Lower leg skin (tissue), 3 donors: ENCODE measurements around the gene SIRT1.
"Not testable (repeated sequence)": the region's sequence is repeated elsewhere in the genome, so short reads cannot be mapped to it uniquely, and the experiment has no call there.

Experiments used
- POLR2A ChIP-seq, 2 donors: fragments of 450-650 bp; IDR thresholded peaks; one replicate each; pipeline ENCODE4 v1.6.1; 2016 to 2017; ENCODE audit warnings: antibody characterized with exemption in 2 of 2, mild to moderate bottlenecking in 1 of 2, moderate library complexity in 1 of 2
- TF ChIP-seq, protein P1 (sequence below), 3 donors: fragments of 450-650 bp; IDR thresholded peaks; one replicate each; pipeline ENCODE4 v1.5.1; 2016; ENCODE audit warnings: antibody characterized with exemption in 3 of 3, mild to moderate bottlenecking in 3 of 3, moderate library complexity in 2 of 3

DNA sequence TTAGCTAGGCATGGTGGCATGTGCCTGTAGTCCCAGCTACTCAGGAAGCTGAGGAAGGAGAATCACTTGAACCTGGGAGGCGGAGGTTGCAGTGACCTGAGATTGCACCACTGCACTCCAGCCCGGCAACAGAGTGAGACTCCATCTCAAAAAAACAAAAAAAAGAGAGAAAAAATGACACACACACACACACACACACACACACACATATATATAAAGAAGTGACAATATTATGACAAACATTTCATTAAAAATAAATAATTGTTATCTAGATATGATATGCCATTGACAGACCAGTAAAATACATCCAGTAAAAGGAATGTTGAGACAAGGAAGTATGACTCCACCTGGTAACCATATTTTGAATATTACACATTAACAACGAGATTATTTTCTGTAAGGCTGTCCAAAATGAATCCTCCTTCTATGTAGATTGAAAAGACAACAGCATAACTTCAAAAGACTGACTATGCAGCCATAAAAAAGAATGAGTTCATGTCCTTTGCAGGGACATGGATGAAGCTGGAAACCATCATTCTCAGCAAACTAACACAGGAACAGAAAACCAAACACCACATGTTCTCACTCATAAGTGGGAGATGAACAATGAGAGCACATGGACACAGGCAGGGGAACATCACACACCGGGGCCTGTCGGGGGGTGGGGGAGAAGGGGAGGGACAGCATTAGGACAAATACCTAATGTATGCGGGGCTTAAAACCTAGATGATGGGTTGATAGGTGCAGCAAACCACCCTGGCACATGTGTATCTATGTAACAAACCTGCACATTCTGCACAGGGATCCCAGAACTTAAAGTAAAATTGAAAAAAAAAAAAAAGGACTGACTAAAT lies 48.7 kb upstream of the SIRT1 start:
- TF ChIP-seq, protein P1, sequence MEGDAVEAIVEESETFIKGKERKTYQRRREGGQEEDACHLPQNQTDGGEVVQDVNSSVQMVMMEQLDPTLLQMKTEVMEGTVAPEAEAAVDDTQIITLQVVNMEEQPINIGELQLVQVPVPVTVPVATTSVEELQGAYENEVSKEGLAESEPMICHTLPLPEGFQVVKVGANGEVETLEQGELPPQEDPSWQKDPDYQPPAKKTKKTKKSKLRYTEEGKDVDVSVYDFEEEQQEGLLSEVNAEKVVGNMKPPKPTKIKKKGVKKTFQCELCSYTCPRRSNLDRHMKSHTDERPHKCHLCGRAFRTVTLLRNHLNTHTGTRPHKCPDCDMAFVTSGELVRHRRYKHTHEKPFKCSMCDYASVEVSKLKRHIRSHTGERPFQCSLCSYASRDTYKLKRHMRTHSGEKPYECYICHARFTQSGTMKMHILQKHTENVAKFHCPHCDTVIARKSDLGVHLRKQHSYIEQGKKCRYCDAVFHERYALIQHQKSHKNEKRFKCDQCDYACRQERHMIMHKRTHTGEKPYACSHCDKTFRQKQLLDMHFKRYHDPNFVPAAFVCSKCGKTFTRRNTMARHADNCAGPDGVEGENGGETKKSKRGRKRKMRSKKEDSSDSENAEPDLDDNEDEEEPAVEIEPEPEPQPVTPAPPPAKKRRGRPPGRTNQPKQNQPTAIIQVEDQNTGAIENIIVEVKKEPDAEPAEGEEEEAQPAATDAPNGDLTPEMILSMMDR (IDR thresholded peaks at IDR 0.05): not testable (repeated sequence)
- not testable (repeated sequence) for TF ChIP-seq POLR2A (IDR thresholded peaks at IDR 0.05)
